Stimulated activated CD4-positive, alpha-beta T cell treated with anti-CD3 and anti-CD28 coated beads, Interleukin-4, amount 100 ng/mL, for 24 hours (primary cell): ENCODE results near the gene CYP2C19.
"Not testable (repeated sequence)": the region's sequence is repeated elsewhere in the genome, so short reads cannot be mapped to it uniquely, and the experiment has no call there.

Experiments
- DNase-seq: peaks from one replicate; pipeline ENCODE4 v3.0.0-alpha.2; 2020

CYP2C19 gene

GRCh38 chr10:94889123-94889522, 126.6 kb downstream of the CYP2C19 start:
- no peak for DNase-seq

- no peak for DNase-seq
Measured at GRCh38 chr10:94890264-94891022, 128.0 kb downstream of the CYP2C19 start.

- not testable (repeated sequence) for DNase-seq
Measured at GRCh38 chr10:94898414-94898813, 135.9 kb downstream of the CYP2C19 start.

GRCh38 chr10:94902080-94902479, 139.6 kb downstream of the CYP2C19 start:
- DNase-seq: no peak

GRCh38 chr10:94902570-94902969, 140.1 kb downstream of the CYP2C19 start:
- no peak for DNase-seq
